Breast epithelium (tissue), 3 donors: ENCODE results near the gene SYT2.

Experiments
- POLR2AphosphoS5 ChIP-seq, 3 donors: sonication (generic); formaldehyde crosslinking; IDR thresholded peaks; one replicate each; pipeline ENCODE4 v1.6.1; 2017; ENCODE audit warnings: antibody characterized with exemption in 3 of 3
- TF ChIP-seq, protein P1 (sequence below), 3 donors: fragments of 450-650 bp; IDR thresholded peaks; one replicate each; pipeline ENCODE4 v1.5.1; 2016 to 2017; ENCODE audit warnings: antibody characterized with exemption in 3 of 3, mild to moderate bottlenecking in 3 of 3, moderate library complexity in 3 of 3

GRCh38 chr1:202562444-202563060 is 147.7 kb downstream of the SYT2 start:
- TF ChIP-seq, protein P1, sequence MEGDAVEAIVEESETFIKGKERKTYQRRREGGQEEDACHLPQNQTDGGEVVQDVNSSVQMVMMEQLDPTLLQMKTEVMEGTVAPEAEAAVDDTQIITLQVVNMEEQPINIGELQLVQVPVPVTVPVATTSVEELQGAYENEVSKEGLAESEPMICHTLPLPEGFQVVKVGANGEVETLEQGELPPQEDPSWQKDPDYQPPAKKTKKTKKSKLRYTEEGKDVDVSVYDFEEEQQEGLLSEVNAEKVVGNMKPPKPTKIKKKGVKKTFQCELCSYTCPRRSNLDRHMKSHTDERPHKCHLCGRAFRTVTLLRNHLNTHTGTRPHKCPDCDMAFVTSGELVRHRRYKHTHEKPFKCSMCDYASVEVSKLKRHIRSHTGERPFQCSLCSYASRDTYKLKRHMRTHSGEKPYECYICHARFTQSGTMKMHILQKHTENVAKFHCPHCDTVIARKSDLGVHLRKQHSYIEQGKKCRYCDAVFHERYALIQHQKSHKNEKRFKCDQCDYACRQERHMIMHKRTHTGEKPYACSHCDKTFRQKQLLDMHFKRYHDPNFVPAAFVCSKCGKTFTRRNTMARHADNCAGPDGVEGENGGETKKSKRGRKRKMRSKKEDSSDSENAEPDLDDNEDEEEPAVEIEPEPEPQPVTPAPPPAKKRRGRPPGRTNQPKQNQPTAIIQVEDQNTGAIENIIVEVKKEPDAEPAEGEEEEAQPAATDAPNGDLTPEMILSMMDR (IDR thresholded peaks at IDR 0.05), result no peak
- TF ChIP-seq POLR2AphosphoS5 (IDR thresholded peaks at IDR 0.05), result no peak
